Endothelial cell (in vitro differentiated cells): ENCODE measurements around the gene PGLYRP3. TPM values are rescaled to one million over a fixed set of nuclear protein-coding genes. Genes with fewer than 3 reads are reported as not detected.
A peak's percentile ranks its signal among the peaks of the same experiment; 100 is the strongest.

ENCODE experiments used
- DNase-seq: peaks from one replicate; pipeline ENCODE4 v3.0.0; 2021; ENCODE audit warnings: low spot score
- H3K27ac Mint-ChIP-seq: one replicate; pipeline ENCODE4 v1.8.0; 2021; ENCODE audit warnings: mixed read lengths, inconsistent platforms; ENCODE audit not compliant: unreplicated experiment
- H3K27me3 Mint-ChIP-seq: one replicate; pipeline ENCODE4 v1.8.0; 2021; ENCODE audit warnings: mild to moderate bottlenecking, moderate library complexity, mixed read lengths, inconsistent platforms; ENCODE audit not compliant: unreplicated experiment
- H3K36me3 Mint-ChIP-seq: one replicate; pipeline ENCODE4 v1.8.0; 2021; ENCODE audit warnings: mild to moderate bottlenecking, low read depth, mixed read lengths, inconsistent platforms; ENCODE audit not compliant: unreplicated experiment
- H3K4me1 Mint-ChIP-seq: one replicate; pipeline ENCODE4 v1.8.0; 2021; ENCODE audit warnings: mild to moderate bottlenecking, mixed read lengths, inconsistent platforms; ENCODE audit not compliant: unreplicated experiment
- H3K4me3 Mint-ChIP-seq: one replicate; pipeline ENCODE4 v1.8.0; 2021; ENCODE audit warnings: mild to moderate bottlenecking, mixed read lengths, inconsistent platforms; ENCODE audit not compliant: unreplicated experiment
- H3K9me3 Mint-ChIP-seq: one replicate; pipeline ENCODE4 v1.8.0; 2021; ENCODE audit warnings: mixed read lengths, inconsistent platforms; ENCODE audit not compliant: unreplicated experiment
- total RNA-seq: library from RNA; stranded (reverse); fragmentation: NEBNext Ultra II Directional; extraction: Animal tissue kit (Norgen Biotek cat#: 25700); gene quantifications from one replicate; pipeline ENCODE4 v1.2.1, GENCODE V29; 2021; ENCODE audit not compliant: unreplicated experiment
- TF ChIP-seq, protein P1 (sequence below): fragments of 200-600 bp; sonication (generic); IDR thresholded peaks from one replicate; pipeline ENCODE4 v1.5.0; 2021; ENCODE audit warnings: antibody characterized with exemption; ENCODE audit not compliant: unreplicated experiment

Gene PGLYRP3
- total RNA-seq, 1 donor from 2014 or later, result 1.1 TPM

DNA sequence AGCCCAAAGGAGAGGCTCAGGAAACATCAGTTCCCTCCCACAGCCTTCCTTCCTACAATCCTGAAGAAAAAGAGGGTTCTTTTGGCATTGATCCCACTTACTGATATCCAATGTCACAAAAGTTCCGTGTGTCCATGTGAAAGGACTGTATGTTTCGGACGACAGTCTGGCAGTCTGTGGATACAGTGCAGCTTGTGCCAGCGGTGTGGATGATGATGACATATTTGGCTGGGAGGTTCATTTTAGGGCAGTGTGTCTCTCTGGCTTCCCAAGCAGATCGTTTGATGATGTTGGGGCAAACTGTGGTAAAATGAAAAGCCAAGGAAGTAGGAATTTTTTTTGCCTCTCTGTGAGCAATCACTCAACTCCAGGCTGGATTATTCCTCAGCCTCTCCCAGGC is 10.4 kb downstream of the PGLYRP3 start:
- H3K36me3 Mint-ChIP-seq, result no peaks in the 10 kb centered on the region
- DNase-seq, result no peak
- no peaks in the 10 kb centered on the region for H3K9me3 Mint-ChIP-seq
- H3K4me1 Mint-ChIP-seq, result no peaks in the 10 kb centered on the region
- no peak overlapping the region for H3K4me3 Mint-ChIP-seq
- peaks cover 6% of the 10 kb centered on the region for H3K27me3 Mint-ChIP-seq
- H3K27ac Mint-ChIP-seq, result no peak overlapping the region
- TF ChIP-seq, protein P1, sequence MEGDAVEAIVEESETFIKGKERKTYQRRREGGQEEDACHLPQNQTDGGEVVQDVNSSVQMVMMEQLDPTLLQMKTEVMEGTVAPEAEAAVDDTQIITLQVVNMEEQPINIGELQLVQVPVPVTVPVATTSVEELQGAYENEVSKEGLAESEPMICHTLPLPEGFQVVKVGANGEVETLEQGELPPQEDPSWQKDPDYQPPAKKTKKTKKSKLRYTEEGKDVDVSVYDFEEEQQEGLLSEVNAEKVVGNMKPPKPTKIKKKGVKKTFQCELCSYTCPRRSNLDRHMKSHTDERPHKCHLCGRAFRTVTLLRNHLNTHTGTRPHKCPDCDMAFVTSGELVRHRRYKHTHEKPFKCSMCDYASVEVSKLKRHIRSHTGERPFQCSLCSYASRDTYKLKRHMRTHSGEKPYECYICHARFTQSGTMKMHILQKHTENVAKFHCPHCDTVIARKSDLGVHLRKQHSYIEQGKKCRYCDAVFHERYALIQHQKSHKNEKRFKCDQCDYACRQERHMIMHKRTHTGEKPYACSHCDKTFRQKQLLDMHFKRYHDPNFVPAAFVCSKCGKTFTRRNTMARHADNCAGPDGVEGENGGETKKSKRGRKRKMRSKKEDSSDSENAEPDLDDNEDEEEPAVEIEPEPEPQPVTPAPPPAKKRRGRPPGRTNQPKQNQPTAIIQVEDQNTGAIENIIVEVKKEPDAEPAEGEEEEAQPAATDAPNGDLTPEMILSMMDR, result no peak

DNA sequence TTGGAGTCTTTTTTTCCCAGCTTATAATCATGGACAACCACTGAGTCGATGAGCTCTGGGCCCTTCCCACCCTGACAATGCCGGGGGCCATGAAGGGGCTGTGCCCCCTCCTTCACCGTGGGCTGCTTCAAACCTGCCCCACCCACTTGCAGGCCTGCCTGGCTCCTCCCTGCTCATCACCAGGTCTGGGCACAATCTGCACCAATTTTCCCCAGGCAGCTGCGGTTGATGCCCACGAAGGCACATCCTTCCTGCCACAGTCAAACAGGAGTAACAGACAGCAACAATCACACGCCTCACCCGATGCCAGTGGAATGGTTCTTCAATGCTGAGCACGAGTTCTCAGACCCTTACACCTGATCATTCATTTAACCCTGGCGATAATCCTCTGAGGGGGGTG is 18.9 kb downstream of the PGLYRP3 start:
- no peak for DNase-seq
- Mint-ChIP-seq H3K27me3 (no peaks in the 10 kb centered on the region), H3K4me3 (no peak overlapping the region), H3K36me3 (peaks cover 4% of the 10 kb centered on the region), H3K4me1 (peaks cover 41% of the 10 kb centered on the region), H3K27ac (no peak overlapping the region), H3K9me3 (no peaks in the 10 kb centered on the region)
- TF ChIP-seq, protein P1, result no peak

DNA sequence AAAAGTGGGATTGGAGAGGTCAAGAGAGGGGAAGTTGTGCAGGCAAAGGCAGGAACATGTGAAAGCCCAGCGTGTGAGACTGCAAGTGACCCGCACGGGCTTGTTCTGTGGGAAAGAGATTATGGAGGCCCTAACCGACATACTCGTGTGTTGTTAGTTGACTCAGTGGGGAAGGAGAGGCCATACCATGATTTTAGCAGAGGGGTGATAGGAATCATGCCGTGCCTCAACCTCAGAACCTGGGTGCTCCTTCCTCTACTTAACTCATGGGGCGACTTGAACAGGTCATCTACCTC is 19.3 kb downstream of the PGLYRP3 start:
- Mint-ChIP-seq H3K27ac (peak overlapping the region; percentile 57), H3K4me1 (peaks cover 41% of the 10 kb centered on the region), H3K4me3 (no peak overlapping the region), H3K9me3 (no peaks in the 10 kb centered on the region), H3K27me3 (no peaks in the 10 kb centered on the region), H3K36me3 (peaks cover 4% of the 10 kb centered on the region)
- TF ChIP-seq, protein P1, result no peak
- no peak for DNase-seq

DNA sequence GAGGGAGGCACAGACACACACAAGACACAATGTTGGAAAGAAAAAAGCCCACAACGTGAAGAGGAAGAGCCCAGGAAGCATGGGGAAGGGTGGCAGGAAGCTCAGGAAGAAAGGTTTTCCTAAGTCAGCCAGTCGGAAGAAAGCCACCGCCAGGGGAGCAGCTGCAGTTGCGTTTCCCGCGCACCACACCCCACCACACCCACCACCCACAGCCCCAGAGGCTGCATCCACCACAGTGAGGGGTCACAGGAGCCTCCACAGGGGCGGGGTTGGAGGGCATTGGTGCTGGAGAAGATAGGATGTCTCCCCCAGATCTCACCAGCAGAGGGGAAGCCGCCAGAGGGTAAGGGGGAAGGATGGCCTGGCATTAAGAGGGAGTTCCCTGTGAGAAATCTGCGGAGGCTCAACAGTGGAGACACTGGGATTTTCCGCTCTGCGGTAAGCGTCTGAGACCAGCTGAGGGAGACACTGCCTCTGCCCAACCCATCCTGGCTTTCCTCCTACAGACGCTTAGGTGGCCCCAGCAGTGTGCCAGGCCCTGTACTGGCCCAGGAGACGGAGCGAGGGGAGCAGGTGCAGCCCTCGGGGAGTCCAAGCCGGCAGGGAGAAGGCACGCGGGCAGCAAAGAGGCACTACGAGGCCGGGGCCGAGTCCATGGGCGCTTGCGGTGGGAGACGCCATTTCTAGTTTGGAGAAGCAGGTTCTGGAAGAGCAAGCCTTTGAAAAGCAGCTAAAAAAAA is 19.8 kb downstream of the PGLYRP3 start:
- TF ChIP-seq, protein P1, result peak; percentile 13
- DNase-seq, result peak; percentile 15

DNA sequence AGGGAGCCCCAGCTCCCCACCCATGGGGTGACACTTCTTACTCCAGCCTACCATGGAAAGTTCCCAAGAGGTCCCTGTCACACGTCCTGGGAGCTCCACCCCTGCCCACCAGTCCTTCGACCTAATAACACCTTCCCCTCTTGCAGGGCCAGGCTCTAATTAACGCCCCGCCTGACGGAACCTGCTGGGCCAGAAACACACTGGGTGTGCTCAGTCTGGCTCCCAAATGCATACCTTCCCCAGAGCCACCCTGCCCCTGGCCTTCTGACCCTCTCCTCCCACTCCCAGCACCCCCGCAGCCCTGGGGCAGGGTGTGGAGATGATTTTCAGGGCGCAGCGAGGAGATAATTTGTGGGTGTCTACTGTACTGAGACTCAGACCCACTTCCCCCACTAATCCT is 20.6 kb downstream of the PGLYRP3 start:
- Mint-ChIP-seq H3K4me3 (peak overlapping the region; percentile 72), H3K36me3 (peaks cover 4% of the 10 kb centered on the region), H3K4me1 (peaks cover 41% of the 10 kb centered on the region), H3K27me3 (no peaks in the 10 kb centered on the region), H3K9me3 (no peaks in the 10 kb centered on the region), H3K27ac (peak overlapping the region; percentile 86)
- TF ChIP-seq, protein P1, result no peak
- no peak for DNase-seq

More for the DNA sequence above, 19.8 kb downstream of the PGLYRP3 start:
- Mint-ChIP-seq H3K27ac (peak overlapping the region; percentile 86), H3K9me3 (no peaks in the 10 kb centered on the region), H3K27me3 (no peaks in the 10 kb centered on the region), H3K4me3 (peak overlapping the region; percentile 72), H3K4me1 (peaks cover 41% of the 10 kb centered on the region), H3K36me3 (peaks cover 4% of the 10 kb centered on the region)
